D721Med (cell line): ENCODE measurements around the gene MEIS1.

Experiments
- DNase-seq: peaks from one replicate; pipeline ENCODE4 v3.0.0; 2011; ENCODE audit warnings: low spot score; ENCODE audit not compliant: insufficient read length
- FAIRE-seq: peaks from 2 replicates; lab custom pipeline; 2011; peaks lifted over from hg19 to GRCh38; lab: Jason Lieb, UNC
- CTCF ChIP-seq: IDR thresholded peaks from 2 replicates; pipeline ENCODE4 v1.5.1; 2012; ENCODE audit warnings: mild to moderate bottlenecking, control low read depth; ENCODE audit not compliant: insufficient read depth; ENCODE audit errors: missing control alignments

Gene MEIS1

GRCh38 chr2:66544258-66544657 is 109.3 kb downstream of the MEIS1 start:
- TF ChIP-seq CTCF: no peak
- DNase-seq: no peak
- FAIRE-seq: no peak

- TF ChIP-seq CTCF: no peak
- FAIRE-seq (no peak), DNase-seq (no peak)
These were observed 110.3 kb downstream of the MEIS1 start for GRCh38 chr2:66545258-66545657.

GRCh38 chr2:66547118-66547517 is 112.2 kb downstream of the MEIS1 start:
- DNase-seq (no peak), FAIRE-seq (no peak)
- TF ChIP-seq CTCF: no peak

- FAIRE-seq: no peak
- TF ChIP-seq CTCF: no peak
- no peak for DNase-seq
These were observed 113.0 kb downstream of the MEIS1 start for GRCh38 chr2:66547887-66548286.

- FAIRE-seq (no peak), DNase-seq (no peak)
- TF ChIP-seq CTCF: no peak
These were observed 113.5 kb downstream of the MEIS1 start for GRCh38 chr2:66548422-66548821.

GRCh38 chr2:66550826-66551225 is 115.9 kb downstream of the MEIS1 start:
- FAIRE-seq (no peak), DNase-seq (no peak)
- TF ChIP-seq CTCF: no peak

GRCh38 chr2:66553370-66553769 is 118.4 kb downstream of the MEIS1 start:
- no peak for FAIRE-seq
- DNase-seq: no peak
- TF ChIP-seq CTCF: no peak
